IPS-20b (cell line): ENCODE data around the gene ASTN2.

ENCODE experiments used
- H3K27ac ChIP-seq: one replicate; pipeline ENCODE4 v1.5.1; 2013; ENCODE audit warnings: low read length
- H3K27me3 ChIP-seq: 2 replicates; pipeline ENCODE4 v1.6.1; 2013; ENCODE audit warnings: mild to moderate bottlenecking, low read length, inconsistent platforms; ENCODE audit not compliant: insufficient read depth
- H3K36me3 ChIP-seq: 2 replicates; pipeline ENCODE4 v1.6.1; 2013; ENCODE audit warnings: low read depth, mild to moderate bottlenecking, inconsistent platforms, low read length, moderate library complexity; ENCODE audit not compliant: insufficient read depth
- H3K4me1 ChIP-seq: 2 replicates; pipeline ENCODE4 v1.6.1; 2013; ENCODE audit warnings: mild to moderate bottlenecking, control low read depth, inconsistent platforms, low read length, moderate library complexity; ENCODE audit not compliant: insufficient read depth
- H3K4me3 ChIP-seq: 2 replicates; pipeline ENCODE4 v1.5.1; 2013; ENCODE audit warnings: mild to moderate bottlenecking, low read length, inconsistent platforms
- H3K9ac ChIP-seq: 2 replicates; pipeline ENCODE4 v1.6.1; 2013; ENCODE audit warnings: low read depth, mild to moderate bottlenecking, inconsistent platforms, low read length, moderate library complexity
- H3K9me3 ChIP-seq: 2 replicates; pipeline ENCODE4 v1.6.1; 2013; ENCODE audit warnings: mild to moderate bottlenecking, low read depth, low read length, inconsistent platforms; ENCODE audit not compliant: insufficient read depth

Gene ASTN2

DNA sequence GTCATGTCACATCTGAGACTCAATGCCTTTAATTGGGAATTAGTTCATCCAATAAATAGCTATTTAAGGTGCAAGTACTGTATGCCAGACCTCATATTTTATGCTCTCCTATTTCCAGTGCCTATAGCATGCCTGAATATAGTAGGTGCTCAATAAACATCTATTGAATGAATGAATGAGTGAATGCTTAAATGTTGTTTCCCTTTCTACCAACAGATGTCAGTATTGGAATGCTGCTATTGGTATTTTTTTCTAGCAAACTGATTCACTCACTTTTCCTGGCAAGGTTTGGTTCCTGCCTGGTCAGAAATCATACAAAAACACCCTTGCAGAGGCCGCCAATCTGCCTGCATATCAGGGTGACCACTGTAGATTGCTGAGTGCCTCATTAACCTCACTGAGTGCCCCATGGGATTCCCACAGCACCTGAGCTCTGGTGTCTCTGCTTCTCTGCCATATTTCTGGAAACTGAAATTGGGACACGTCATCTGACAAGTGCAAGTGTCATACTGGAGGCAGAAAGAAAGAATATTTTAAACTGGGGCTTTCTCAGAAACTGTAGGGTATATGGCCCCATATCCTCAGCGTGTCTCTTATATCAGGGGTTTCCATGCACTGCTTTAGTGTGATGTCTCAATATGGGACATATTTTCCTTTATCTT is 368.1 kb downstream of the ASTN2 start:
- H3K27me3 ChIP-seq = no peaks in the 10 kb centered on the region
- H3K9me3 ChIP-seq = no peaks in the 10 kb centered on the region
- H3K27ac ChIP-seq = no peak overlapping the region
- H3K4me3 ChIP-seq = no peak overlapping the region
- peaks cover 7% of the 10 kb centered on the region; the same call in 1 of the 2 replicates for H3K4me1 ChIP-seq
- no peaks in the 10 kb centered on the region for H3K36me3 ChIP-seq
- no peak overlapping the region for H3K9ac ChIP-seq

DNA sequence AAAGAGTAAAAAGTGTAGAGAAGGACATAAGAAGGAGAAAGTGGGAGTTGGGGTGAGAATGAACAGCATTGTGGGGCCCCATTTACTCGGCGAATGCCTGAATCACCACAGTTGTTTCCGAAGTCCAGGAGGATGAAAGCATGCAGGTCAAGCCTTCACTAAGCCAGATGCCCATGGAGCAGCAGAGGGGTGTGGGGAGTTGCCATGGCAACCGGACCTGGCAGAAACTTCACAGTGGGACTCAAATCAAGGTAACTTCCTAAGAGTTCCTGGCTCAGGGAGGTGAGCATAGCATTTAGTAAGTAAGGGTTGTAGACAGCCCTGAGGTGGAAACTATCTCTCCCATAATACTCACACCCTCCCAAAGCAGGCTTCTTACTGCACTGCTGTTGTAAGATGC is 370.6 kb downstream of the ASTN2 start:
- Histone ChIP-seq H3K36me3 (no peaks in the 10 kb centered on the region), H3K9me3 (no peaks in the 10 kb centered on the region), H3K4me1 (peaks cover 3% of the 10 kb centered on the region; the same call in 1 of the 2 replicates), H3K27ac (no peak overlapping the region), H3K27me3 (no peaks in the 10 kb centered on the region), H3K4me3 (no peak overlapping the region), H3K9ac (no peak overlapping the region)

DNA sequence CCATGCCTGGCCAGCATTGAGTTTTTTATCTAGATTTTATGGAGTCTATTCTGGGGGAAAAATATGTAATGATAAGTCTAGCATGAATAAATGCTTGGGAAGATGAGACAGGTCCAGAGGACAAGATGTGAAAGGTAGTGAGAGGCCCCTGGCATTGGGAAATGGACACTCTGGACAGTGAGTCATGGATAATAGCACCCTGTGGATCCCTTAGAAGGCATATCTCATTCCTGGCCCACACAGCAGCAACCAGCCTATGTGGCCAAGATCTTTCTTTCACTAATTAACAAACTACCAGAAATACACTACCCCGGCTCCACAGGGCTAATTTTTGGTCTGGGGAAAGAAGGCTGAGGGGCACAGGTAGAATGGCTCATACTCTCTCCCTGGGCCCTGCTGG is 371.7 kb downstream of the ASTN2 start:
- H3K4me1 ChIP-seq = peaks cover 3% of the 10 kb centered on the region; the same call in 1 of the 2 replicates
- H3K36me3 ChIP-seq = no peaks in the 10 kb centered on the region
- no peaks in the 10 kb centered on the region for H3K27me3 ChIP-seq
- H3K9ac ChIP-seq = no peak overlapping the region
- H3K27ac ChIP-seq = no peak overlapping the region
- H3K9me3 ChIP-seq = no peaks in the 10 kb centered on the region
- H3K4me3 ChIP-seq = no peak overlapping the region

DNA sequence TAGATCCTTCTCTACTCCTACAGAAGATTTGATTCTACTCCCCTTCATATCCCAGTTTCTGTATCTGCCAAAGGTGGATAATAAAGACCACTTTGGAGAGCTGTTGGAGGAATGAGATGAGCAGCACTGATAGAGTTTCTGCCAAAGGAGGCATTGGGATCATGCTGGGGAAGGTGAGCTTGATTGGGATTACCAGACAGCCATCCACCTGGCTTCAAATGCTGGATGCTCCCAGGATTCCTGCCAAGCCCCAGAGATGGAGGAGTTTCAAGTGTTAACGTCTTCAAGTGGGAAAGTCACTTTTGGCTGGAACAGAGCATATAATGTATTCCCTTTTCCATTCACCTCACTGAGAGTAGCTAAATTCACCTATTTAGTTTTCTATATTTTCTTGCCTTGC is 379.3 kb downstream of the ASTN2 start:
- Histone ChIP-seq H3K36me3 (no peaks in the 10 kb centered on the region), H3K4me1 (no peaks in the 10 kb centered on the region), H3K4me3 (no peak overlapping the region), H3K9ac (no peak overlapping the region), H3K27ac (no peak overlapping the region), H3K27me3 (no peaks in the 10 kb centered on the region), H3K9me3 (no peaks in the 10 kb centered on the region)

DNA sequence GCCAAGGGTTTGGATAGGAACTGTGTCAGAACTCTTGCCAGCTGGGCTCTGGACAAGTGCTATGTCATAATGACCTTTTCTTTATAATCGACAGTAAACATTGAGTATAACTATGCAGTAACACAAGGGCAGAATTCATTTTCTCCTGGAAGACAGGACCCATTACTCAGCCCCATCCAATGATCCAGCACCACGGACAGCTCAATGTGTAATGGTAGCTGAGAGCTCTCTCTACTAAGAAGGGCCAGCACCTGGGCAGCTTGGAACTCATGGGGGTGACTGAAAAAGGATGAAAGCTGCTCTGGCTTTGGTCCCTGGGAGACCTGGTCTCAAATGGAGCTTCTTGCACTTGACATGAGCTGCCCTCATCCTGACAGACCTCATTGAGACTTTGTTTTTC is 380.0 kb downstream of the ASTN2 start:
- Histone ChIP-seq H3K4me1 (no peaks in the 10 kb centered on the region), H3K4me3 (no peak overlapping the region), H3K9me3 (no peaks in the 10 kb centered on the region), H3K27ac (no peak overlapping the region), H3K36me3 (no peaks in the 10 kb centered on the region), H3K27me3 (no peaks in the 10 kb centered on the region), H3K9ac (no peak overlapping the region)

DNA sequence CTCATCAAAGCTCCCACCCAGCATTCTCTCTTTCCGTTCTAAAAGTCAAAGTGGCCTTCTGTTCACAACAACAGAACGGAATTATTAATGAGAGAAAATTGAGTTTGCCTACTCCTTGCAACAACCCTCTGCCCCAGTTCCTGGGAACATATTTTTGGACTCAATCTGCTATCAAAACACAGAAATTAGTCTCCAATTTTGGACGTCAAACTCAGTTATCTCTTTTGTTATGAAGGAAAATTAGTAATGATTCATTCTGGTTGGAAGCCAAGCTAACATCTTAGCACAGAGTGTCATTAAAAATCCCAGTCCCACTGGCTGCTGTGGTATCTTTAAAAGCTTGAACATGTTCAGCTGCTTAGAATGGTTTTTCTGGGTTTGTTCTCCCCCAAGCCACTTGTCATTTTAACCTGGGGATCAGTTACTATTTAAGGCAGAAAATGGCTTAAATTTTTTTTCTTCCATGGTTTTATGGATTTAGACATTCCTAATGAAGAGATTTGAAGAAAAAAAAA is 384.5 kb downstream of the ASTN2 start:
- H3K9me3 ChIP-seq = no peaks in the 10 kb centered on the region
- H3K27ac ChIP-seq = no peak overlapping the region
- no peak overlapping the region for H3K9ac ChIP-seq
- H3K27me3 ChIP-seq = no peaks in the 10 kb centered on the region
- H3K4me3 ChIP-seq = no peak overlapping the region
- no peaks in the 10 kb centered on the region for H3K36me3 ChIP-seq
- H3K4me1 ChIP-seq = no peaks in the 10 kb centered on the region

DNA sequence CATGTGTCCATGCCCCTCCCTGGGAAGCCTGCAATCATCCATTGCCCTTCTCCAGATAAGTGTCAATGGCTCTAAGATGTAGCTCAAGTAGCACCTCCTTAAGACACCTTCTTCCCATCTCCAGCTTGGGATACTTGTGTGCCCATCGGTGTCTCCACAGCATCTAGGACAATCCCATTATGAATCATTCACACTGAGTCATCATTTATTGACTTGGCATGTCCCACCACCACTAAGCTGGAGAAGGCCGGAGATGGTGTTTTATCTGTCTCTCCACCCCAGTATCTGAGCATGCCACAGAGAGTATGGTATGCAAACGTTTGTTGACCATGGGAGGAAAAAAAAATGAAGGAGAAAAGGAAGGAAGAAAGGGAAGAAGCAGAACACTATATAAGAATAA is 385.5 kb downstream of the ASTN2 start:
- Histone ChIP-seq H3K4me1 (no peaks in the 10 kb centered on the region), H3K27me3 (no peaks in the 10 kb centered on the region), H3K9me3 (no peaks in the 10 kb centered on the region), H3K9ac (no peak overlapping the region), H3K36me3 (no peaks in the 10 kb centered on the region), H3K4me3 (no peak overlapping the region), H3K27ac (no peak overlapping the region)

DNA sequence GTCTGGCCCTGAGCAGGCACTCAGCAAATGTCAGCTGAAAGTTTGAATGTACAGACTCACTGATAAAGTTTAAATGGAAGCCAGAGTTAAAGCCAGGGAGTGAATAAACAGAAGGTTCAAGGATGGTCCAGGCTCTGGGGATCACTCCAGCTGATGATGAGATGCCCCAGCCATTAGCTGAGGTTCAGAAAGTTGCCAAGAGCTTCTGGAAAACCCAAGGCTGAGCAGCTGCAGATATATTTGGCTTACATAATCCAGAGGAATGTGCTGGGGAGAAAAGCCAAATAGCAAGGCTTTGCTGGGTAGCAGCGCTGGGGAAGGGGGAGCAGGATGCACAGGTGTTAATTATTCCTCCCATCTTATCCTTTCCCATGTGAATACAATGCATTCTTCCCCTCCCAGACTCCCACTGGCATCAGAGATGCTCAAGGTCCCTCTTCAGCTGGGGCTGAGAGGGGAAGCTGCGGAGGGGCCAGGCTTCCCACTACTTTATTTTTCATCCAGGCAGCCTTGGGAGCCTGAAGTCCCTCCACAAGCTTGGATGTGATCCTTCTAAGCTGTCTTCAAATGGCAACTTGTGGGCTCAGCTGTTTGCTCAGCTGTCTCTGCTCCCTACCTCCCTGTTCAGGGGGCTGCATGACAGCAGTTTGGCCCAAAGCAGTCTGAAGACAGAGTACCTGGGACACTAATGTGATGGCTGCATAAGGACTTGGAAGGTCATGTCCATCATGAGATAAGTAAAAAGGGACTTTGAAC is 386.6 kb downstream of the ASTN2 start:
- Histone ChIP-seq H3K4me1 (no peaks in the 10 kb centered on the region), H3K4me3 (no peak overlapping the region), H3K27me3 (no peaks in the 10 kb centered on the region), H3K9ac (no peak overlapping the region), H3K9me3 (no peaks in the 10 kb centered on the region), H3K36me3 (no peaks in the 10 kb centered on the region), H3K27ac (no peak overlapping the region)

DNA sequence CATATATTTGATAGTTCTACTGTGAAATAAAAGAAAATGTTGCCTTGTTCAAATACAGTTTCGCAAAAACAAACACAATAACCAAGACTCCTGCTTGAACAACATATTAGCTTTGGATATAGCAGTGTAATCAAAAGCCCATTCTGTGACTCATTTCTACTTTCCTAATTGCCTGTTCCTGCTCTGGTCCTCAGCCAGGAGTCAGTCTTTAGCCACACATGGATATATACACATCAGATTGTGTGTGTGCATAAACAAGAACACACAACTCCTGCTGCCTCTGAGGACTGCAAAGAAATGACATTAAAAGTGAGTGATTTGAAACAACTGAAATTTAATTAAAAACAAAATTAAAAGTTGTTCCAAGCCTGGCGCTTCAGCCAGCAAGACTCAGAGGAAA is 393.0 kb downstream of the ASTN2 start:
- Histone ChIP-seq H3K9me3 (no peaks in the 10 kb centered on the region), H3K9ac (no peak overlapping the region), H3K27me3 (no peaks in the 10 kb centered on the region), H3K4me3 (no peak overlapping the region), H3K4me1 (peaks cover 6% of the 10 kb centered on the region; the same call in 1 of the 2 replicates), H3K36me3 (no peaks in the 10 kb centered on the region), H3K27ac (no peak overlapping the region)

DNA sequence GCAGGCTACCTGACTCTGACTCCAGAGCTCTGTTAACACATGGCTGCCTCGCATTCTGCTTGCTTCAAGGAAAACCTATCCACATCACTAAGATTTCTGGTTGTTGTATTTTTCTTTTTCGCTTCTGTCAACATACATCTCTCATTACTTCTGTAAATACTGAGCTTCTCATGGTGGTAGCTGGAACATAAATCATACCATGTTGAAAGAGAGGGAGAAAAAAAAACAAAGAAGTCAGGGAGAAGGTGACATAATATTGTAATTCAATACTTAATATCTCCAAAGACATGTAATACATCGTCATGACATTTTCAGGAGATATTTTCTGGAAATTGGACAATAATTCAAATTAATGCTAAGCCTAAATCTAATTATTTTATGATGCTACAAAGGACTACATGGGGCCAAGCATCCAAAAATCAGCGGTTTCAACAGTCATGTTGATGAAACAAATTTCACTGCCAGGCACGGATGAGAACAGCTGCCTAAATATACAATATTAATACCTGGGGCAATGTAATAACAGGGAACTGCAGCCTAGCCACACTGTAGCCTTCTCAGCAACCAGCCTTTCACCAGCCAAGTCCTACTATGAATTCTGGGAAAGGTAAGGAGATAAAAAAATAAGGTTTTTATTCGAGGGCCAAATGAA is 395.8 kb downstream of the ASTN2 start:
- no peaks in the 10 kb centered on the region for H3K27me3 ChIP-seq
- peaks cover 6% of the 10 kb centered on the region; the same call in 1 of the 2 replicates for H3K4me1 ChIP-seq
- H3K4me3 ChIP-seq = no peak overlapping the region
- no peak overlapping the region for H3K27ac ChIP-seq
- H3K9ac ChIP-seq = no peak overlapping the region
- no peaks in the 10 kb centered on the region for H3K36me3 ChIP-seq
- H3K9me3 ChIP-seq = no peaks in the 10 kb centered on the region

DNA sequence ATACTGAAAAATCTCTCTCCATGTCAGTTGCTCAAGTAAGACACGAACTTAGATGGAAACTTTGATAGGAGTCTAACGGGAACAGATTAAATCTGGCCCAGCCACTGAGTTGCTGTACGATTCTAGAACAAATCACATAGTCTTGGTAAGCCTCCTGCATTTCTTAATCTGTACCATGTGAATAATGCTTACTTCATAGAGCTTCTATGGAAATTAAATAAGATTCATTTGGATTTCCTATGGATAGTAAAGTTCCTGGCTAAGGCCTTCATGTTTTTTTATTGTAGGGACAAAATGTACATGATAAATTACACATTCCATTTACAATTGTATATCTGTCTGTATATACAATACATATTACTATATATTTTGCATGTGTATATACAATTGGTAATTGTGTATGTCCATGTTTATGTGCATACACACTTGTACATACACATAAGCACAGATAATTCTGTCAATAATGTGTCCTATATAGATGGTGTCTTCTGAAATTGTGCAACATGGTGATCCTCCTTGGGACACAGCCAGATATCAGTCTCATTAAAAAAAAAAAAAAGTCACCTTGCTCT is 397.4 kb downstream of the ASTN2 start:
- no peaks in the 10 kb centered on the region for H3K9me3 ChIP-seq
- no peaks in the 10 kb centered on the region for H3K36me3 ChIP-seq
- no peak overlapping the region for H3K9ac ChIP-seq
- no peak overlapping the region for H3K27ac ChIP-seq
- no peak overlapping the region for H3K4me3 ChIP-seq
- no peaks in the 10 kb centered on the region for H3K27me3 ChIP-seq
- H3K4me1 ChIP-seq = peaks cover 6% of the 10 kb centered on the region; the same call in 1 of the 2 replicates
